ENCODE data around the gene ST7L.
"Not testable (repeated sequence)": the region's sequence is repeated elsewhere in the genome, so short reads cannot be mapped to it uniquely, and the experiment has no call there.

ST7L gene

DNA sequence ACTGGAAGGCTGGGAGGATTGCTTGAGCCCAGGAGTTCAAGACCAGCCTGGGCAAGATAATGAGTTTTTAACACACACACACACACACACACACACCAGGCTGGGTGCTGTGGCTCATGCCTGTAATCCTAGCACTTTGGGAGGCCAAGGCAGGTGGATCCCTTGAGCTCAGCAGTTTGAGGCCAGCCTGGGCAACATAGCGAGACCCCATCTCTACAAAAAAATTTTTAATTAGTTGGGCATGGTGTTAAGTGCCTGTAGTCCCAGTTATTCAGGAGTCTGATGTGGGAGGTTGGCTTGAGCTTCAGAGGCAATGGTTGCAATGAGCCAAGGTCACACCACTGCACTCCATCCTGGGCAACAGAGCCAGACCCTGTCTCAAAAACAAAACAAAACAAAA lies 132.9 kb downstream of the ST7L start:
- not testable (repeated sequence) for DNase-seq

DNA sequence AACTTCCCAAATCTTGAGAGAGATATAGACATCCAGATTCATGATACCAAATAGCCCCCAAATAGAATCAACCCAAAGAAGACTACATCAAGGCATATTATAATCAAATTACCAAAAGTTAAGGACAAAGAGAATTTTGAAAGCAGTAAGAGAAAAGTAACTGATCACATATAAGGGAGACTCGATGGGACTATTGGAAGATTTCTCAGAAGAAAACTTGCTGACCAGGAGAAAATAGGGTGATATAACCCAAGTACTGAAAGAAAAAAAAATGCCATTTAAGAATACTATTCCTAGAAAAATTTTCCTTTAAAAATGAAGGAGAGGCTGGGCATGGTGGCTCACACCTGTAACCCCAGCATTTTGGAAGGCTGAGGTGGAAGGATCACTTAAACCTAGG lies 140.6 kb downstream of the ST7L start:
- no peak for DNase-seq

DNA sequence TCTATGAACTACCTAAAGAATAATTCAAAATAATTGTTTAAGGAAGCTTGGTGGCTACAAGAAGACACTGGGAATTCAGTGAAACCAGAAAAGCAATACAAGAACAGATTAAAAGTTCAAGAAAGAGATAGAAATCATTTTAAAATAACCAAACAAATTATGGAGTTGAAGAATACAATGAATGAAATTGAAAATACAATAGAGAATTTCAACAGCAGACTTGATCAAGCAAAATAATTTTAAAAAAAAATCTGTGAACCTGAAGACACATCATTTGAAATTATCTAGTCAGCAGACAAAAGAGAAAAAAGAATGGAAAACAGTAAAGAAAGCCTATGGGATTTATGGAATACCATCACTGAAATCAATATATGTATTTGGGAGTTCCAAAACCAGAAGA lies 141.4 kb downstream of the ST7L start:
- DNase-seq, result no peak

Measured in SIG-M5 (cell line).